ENCODE measurements around the gene ADSL. TPM values are rescaled to one million over a fixed set of nuclear protein-coding genes. Genes with fewer than 3 reads are reported as not detected.
A peak's percentile ranks its signal among the peaks of the same experiment; 100 is the strongest.

Gene ADSL
- total RNA-seq, 4 donors from 2014 or later, result 26.7 to 49.0 (median 36.6) TPM

- WGBS, 2 donors, result 84 to 87% methylated on average over 7 of the region's 7 CpGs
- TF ChIP-seq POLR2A (IDR thresholded peaks at IDR 0.05) (no peak), CTCF (IDR thresholded peaks at IDR 0.05) (no peak)
- H3K4me3 ChIP-seq (ENCODE audit: low read depth, poor library complexity, severe bottlenecking), result no peak overlapping the region
- DNase-seq (ENCODE audit: low spot score in 2 of 2), result peak in 1 of 2 donors; percentile 67
- intact Hi-C loops (cut with DNase I; ENCODE audit: low total_unique reads), result no loop called here
These were observed 57.4 kb downstream of the ADSL start for GRCh38 chr22:40403651-40404050.

DNA sequence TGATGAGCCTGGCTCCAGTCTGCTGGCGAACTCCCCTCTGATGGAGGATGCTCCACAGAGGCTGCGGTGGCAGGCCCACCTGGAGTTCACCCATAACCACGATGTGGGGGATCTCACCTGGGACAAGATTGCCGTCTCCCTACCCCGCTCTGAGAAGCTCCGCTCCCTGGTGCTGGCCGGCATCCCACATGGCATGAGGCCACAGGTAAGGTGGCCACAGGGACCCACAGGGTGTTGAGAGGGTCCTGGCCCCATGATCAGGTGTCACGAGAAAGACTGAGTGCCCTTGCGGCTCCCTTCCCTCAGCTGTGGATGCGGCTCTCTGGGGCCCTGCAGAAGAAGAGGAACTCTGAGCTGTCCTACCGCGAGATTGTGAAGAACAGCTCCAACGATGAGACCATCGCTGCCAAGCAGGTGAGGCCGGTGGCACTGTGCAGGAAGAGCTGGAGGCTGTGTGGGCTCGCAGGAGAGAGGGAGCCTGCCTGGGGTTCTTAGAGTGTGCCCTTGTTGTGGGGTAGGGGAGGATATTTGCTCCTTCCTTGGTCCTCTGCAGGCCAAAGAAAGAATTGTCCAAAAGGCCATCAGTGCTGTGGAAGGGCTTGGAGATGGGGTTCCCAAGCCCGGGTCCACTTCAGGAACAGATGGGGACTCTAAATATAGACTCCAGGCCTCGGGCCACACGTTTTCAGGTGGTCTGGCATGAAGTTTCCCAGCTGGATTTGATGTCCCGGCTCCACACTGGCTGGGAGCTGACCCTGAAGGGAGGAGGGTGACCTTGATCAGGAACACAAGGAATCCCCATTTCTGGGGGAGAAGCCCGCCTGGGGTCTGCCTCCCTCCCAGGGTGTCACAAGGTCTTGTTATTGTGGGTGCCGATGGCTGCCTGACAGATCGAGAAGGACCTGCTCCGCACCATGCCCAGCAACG is 58.2 kb downstream of the ADSL start:
- peak in 1 of 2 donors; percentile 77 for DNase-seq (ENCODE audit: low spot score in 2 of 2)
- intact Hi-C loops (cut with DNase I; ENCODE audit: low total_unique reads), result no loop called here
- TF ChIP-seq POLR2A (IDR thresholded peaks at IDR 0.05) (no peak), CTCF (IDR thresholded peaks at IDR 0.05) (no peak)
- 85 to 88% methylated on average over 21 to 22 of the region's 25 CpGs for WGBS, 2 donors
- H3K4me3 ChIP-seq (ENCODE audit: low read depth, poor library complexity, severe bottlenecking), result no peak overlapping the region

DNA sequence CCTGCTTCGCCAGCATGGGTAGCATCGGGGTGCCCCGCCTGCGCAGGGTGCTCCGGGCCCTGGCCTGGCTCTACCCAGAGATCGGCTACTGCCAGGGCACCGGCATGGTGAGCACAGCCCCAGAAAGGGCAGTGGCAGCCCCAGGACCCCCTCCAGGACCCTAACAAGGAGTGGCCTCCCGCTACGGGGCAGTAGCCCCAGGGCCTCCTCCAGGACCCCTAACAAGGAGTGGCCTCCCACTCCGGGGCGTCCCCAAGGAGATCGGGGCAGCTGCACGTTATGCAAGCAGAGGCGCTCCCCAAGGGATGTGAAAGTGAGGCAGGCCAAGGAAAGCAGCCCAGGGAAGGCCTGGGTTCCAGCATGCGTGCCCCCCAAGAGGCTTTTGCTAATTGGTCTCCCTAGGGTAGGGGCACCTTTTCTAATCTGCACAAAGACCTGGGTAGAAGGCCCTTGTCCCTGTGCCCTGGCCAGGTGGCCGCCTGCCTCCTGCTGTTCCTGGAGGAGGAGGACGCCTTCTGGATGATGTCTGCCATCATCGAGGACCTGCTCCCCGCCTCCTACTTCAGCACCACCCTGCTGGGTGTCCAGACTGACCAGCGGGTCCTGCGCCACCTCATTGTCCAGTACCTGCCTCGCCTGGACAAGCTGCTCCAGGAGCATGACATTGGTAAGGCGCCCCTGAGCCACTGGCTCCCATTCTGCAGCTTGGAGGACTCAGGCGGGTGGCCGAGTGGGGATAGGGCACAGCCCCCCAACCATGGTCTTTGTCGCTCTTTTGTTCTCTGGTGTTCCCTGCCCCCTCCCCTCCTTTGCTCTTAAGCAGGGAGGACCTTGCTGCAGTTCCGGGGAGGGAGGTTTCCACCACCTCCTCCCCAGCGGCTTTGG is 59.1 kb downstream of the ADSL start:
- 87 to 90% methylated on average over 21 to 24 of the region's 28 CpGs for WGBS, 2 donors
- DNase-seq (ENCODE audit: low spot score in 2 of 2), result peak in 1 of 2 donors; percentile 78
- no peak overlapping the region for H3K4me3 ChIP-seq (ENCODE audit: low read depth, poor library complexity, severe bottlenecking)
- intact Hi-C loops (cut with DNase I; ENCODE audit: low total_unique reads), result no loop called here
- TF ChIP-seq CTCF (IDR thresholded peaks at IDR 0.05), result no peak

DNA sequence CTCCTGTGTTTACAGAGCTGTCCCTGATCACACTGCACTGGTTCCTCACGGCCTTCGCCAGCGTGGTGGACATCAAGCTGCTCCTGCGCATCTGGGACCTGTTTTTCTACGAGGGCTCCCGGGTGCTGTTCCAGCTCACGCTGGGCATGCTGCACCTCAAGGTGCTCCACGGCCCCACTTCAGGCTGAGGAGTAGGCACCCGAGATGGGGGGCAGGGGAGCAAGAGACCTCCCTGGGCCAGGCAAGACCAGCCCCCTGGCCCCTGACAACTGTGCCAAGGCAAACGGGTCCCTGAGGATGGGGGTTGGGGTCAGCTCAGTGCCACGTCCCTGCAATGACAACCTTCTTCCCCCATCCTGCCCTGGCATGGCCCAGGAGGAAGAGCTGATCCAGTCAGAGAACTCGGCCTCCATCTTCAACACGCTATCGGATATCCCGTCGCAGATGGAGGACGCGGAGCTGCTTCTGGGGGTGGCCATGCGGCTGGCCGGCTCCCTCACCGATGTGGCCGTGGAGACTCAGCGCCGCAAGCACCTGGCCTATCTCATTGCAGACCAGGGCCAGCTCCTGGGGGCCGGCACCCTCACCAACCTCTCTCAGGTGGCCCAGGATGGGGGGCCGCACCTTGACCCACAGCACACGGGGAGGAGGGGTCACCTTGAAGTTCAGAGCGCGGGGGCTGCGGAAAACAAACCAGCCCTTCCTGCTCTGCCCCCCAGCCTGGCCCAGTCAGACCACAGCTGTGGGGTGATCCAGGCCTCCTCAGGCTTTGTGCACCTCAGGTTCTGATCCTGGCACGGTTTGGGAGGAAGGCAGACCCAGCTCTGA is 60.0 kb downstream of the ADSL start:
- no peak for TF ChIP-seq CTCF (IDR thresholded peaks at IDR 0.05)
- no peak for TF ChIP-seq POLR2A (IDR thresholded peaks at IDR 0.05)
- 94% methylated on average over 22 to 30 of the region's 31 CpGs for WGBS, 2 donors
- H3K4me3 ChIP-seq (ENCODE audit: low read depth, poor library complexity, severe bottlenecking), result no peak overlapping the region
- DNase-seq (ENCODE audit: low spot score in 2 of 2), result no peak
- intact Hi-C loops (cut with DNase I; ENCODE audit: low total_unique reads), result no loop called here

DNA sequence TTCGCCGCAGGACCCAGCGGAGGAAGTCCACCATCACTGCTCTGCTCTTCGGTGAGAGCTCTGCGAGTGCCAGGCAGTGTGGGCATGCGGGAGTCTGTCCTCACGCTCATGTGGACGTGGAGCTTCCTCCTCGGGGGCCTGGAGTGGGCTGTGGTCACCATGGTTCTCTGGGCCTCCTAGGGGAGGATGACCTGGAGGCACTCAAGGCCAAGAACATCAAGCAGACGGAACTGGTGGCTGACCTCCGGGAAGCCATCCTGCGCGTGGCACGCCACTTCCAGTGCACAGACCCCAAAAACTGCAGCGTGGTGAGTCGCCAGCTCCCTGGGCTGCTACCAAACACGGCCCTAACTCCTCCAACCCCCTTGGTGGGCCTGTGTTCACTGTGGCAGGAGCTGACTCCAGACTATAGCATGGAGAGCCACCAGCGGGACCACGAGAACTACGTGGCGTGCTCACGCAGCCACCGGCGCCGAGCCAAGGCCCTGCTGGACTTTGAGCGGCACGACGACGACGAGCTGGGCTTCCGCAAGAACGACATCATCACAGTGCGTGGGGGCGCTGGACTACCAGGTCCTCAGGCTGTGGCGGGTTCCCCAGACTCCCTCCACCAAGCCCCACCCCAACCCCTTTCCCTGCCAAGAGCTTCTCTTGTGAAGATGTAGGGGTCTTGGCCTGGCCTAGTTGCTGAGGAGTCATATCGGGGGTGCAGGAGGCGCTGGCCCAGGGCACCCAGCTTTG is 60.9 kb downstream of the ADSL start:
- TF ChIP-seq POLR2A (IDR thresholded peaks at IDR 0.05) (no peak), CTCF (IDR thresholded peaks at IDR 0.05) (no peak)
- no peak for DNase-seq (ENCODE audit: low spot score in 2 of 2)
- H3K4me3 ChIP-seq (ENCODE audit: low read depth, poor library complexity, severe bottlenecking), result no peak overlapping the region
- WGBS, 2 donors, result 92 to 97% methylated on average over 25 to 36 of the region's 37 CpGs
- intact Hi-C loops (cut with DNase I; ENCODE audit: low total_unique reads), result no loop called here

Data from lower leg skin (tissue), 4 donors.